Uterus (tissue), 2 donors: Measurements from ENCODE around the gene FRAT2.

Experiments
- CTCF ChIP-seq, 4 experiments: fragments of 200-600 bp in 2 of 4; fragments of 450-650 bp in 2 of 4; sonication (generic) in 2 of 4; IDR thresholded peaks; one replicate each; pipeline ENCODE4 v1.5.1; 2016 to 2019; ENCODE audit warnings: antibody characterized with exemption in 4 of 4, mild to moderate bottlenecking in 2 of 4, moderate library complexity in 1 of 4
- POLR2A ChIP-seq, 2 donors: fragments of 450-650 bp; IDR thresholded peaks; one replicate each; pipeline ENCODE4 v1.6.1; 2016; ENCODE audit warnings: antibody characterized with exemption in 2 of 2, mild to moderate bottlenecking in 1 of 2, moderate library complexity in 1 of 2

- TF ChIP-seq CTCF (IDR thresholded peaks at IDR 0.05), result no peak
- TF ChIP-seq POLR2A (IDR thresholded peaks at IDR 0.05), result no peak
Measured at GRCh38 chr10:97307866-97308780, 26.4 kb downstream of the FRAT2 start.
